ENCODE results near the gene PPA2. TPM values are rescaled to one million over a fixed set of nuclear protein-coding genes. Genes with fewer than 3 reads are reported as not detected.

The PPA2 gene
- total and polyA plus RNA-seq, 2 experiments from 2014 or later = 58.4 to 63.7 TPM

DNA sequence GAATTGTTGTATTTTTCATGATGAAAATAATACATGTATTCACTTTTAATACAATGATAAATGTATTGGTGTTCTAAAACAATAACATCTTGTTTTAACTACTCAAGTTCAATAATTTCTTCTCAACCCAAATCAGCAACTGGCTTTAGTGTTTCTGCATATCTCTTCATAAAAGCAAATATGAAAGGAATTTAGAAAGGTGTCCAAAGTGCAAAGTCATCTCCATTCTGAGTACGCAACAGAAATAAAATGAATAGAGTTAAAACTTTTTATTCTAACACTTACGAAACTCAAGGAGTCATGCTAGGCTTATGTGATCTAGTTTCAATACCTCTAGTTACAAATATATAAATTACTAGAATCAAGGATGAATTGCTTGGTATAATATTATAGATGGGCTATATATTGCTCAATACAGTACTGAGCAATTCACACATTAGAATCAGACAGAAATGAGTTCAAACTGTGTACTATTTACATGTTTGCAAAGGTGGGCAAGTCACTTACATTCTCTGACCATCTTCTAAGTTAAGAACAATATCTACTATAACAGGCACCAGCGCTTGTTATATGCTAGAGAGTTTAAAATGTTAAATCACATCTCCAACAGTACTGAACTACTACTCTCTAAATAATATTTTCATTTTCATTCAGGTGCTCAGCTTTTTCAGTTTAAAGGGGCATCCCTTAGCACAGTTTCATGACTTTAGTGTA lies 51.5 kb downstream of the PPA2 start:
- no peak for ATAC-seq
- H3K4me1 Mint-ChIP-seq = no peaks in the 10 kb centered on the region

More for the DNA sequence above, 51.5 kb downstream of the PPA2 start:
- Histone ChIP-seq H3K4me1 (ENCODE audit: insufficient read depth) (no peaks in the 10 kb centered on the region), H4K20me1 (replicated peaks; ENCODE audit: insufficient read depth) (no peaks in the 10 kb centered on the region; the same call in none of the 2 replicates), H3K27me3 (ENCODE audit: insufficient read depth) (no peaks in the 10 kb centered on the region), H2AFZ (no peak overlapping the region), H3K4me2 (no peak overlapping the region), H3K79me2 (replicated peaks; ENCODE audit: insufficient read depth) (no peaks in the 10 kb centered on the region), H3K27ac (ENCODE audit: low read depth) (no peak overlapping the region), H3F3A (replicated peaks; ENCODE audit: low read depth) (no peaks in the 10 kb centered on the region), H3K4me3 (no peak overlapping the region), H3K9me2 (ENCODE audit: insufficient read depth) (no peaks in the 10 kb centered on the region), H3K36me3 (ENCODE audit: insufficient read depth) (no peaks in the 10 kb centered on the region)
- Mint-ChIP-seq H3K27me3 (ENCODE audit: insufficient read depth, low read depth, poor library complexity) (peaks cover 1% of the 10 kb centered on the region), H3K9me3 (peaks cover 6% of the 10 kb centered on the region; the same call in 1 of the 3 replicates), H3K27ac (no peak overlapping the region), H3K4me3 (no peak overlapping the region), H3K36me3 (ENCODE audit: low read depth) (peaks cover 31% of the 10 kb centered on the region)
- no peak for DNase-seq (ENCODE audit: low spot score)
- TF ChIP-seq, protein P1, sequence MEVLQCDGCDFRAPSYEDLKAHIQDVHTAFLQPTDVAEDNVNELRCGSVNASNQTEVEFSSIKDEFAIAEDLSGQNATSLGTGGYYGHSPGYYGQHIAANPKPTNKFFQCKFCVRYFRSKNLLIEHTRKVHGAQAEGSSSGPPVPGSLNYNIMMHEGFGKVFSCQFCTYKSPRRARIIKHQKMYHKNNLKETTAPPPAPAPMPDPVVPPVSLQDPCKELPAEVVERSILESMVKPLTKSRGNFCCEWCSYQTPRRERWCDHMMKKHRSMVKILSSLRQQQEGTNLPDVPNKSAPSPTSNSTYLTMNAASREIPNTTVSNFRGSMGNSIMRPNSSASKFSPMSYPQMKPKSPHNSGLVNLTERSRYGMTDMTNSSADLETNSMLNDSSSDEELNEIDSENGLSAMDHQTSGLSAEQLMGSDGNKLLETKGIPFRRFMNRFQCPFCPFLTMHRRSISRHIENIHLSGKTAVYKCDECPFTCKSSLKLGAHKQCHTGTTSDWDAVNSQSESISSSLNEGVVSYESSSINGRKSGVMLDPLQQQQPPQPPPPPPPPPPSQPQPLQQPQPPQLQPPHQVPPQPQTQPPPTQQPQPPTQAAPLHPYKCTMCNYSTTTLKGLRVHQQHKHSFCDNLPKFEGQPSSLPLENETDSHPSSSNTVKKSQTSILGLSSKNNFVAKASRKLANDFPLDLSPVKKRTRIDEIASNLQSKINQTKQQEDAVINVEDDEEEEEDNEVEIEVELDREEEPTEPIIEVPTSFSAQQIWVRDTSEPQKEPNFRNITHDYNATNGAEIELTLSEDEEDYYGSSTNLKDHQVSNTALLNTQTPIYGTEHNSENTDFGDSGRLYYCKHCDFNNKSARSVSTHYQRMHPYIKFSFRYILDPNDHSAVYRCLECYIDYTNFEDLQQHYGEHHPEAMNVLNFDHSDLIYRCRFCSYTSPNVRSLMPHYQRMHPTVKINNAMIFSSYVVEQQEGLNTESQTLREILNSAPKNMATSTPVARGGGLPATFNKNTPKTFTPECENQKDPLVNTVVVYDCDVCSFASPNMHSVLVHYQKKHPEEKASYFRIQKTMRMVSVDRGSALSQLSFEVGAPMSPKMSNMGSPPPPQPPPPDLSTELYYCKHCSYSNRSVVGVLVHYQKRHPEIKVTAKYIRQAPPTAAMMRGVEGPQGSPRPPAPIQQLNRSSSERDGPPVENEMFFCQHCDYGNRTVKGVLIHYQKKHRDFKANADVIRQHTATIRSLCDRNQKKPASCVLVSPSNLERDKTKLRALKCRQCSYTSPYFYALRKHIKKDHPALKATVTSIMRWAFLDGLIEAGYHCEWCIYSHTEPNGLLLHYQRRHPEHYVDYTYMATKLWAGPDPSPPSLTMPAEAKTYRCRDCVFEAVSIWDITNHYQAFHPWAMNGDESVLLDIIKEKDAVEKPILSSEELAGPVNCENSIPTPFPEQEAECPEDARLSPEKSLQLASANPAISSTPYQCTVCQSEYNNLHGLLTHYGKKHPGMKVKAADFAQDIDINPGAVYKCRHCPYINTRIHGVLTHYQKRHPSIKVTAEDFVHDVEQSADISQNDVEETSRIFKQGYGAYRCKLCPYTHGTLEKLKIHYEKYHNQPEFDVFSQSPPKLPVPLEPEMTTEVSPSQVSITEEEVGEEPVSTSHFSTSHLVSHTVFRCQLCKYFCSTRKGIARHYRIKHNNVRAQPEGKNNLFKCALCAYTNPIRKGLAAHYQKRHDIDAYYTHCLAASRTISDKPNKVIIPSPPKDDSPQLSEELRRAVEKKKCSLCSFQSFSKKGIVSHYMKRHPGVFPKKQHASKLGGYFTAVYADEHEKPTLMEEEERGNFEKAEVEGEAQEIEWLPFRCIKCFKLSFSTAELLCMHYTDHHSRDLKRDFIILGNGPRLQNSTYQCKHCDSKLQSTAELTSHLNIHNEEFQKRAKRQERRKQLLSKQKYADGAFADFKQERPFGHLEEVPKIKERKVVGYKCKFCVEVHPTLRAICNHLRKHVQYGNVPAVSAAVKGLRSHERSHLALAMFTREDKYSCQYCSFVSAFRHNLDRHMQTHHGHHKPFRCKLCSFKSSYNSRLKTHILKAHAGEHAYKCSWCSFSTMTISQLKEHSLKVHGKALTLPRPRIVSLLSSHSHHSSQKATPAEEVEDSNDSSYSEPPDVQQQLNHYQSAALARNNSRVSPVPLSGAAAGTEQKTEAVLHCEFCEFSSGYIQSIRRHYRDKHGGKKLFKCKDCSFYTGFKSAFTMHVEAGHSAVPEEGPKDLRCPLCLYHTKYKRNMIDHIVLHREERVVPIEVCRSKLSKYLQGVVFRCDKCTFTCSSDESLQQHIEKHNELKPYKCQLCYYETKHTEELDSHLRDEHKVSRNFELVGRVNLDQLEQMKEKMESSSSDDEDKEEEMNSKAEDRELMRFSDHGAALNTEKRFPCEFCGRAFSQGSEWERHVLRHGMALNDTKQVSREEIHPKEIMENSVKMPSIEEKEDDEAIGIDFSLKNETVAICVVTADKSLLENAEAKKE (CRISPR knock-in tag; IDR thresholded peaks at IDR 0.05) = no peak
- TF ChIP-seq, protein P2, sequence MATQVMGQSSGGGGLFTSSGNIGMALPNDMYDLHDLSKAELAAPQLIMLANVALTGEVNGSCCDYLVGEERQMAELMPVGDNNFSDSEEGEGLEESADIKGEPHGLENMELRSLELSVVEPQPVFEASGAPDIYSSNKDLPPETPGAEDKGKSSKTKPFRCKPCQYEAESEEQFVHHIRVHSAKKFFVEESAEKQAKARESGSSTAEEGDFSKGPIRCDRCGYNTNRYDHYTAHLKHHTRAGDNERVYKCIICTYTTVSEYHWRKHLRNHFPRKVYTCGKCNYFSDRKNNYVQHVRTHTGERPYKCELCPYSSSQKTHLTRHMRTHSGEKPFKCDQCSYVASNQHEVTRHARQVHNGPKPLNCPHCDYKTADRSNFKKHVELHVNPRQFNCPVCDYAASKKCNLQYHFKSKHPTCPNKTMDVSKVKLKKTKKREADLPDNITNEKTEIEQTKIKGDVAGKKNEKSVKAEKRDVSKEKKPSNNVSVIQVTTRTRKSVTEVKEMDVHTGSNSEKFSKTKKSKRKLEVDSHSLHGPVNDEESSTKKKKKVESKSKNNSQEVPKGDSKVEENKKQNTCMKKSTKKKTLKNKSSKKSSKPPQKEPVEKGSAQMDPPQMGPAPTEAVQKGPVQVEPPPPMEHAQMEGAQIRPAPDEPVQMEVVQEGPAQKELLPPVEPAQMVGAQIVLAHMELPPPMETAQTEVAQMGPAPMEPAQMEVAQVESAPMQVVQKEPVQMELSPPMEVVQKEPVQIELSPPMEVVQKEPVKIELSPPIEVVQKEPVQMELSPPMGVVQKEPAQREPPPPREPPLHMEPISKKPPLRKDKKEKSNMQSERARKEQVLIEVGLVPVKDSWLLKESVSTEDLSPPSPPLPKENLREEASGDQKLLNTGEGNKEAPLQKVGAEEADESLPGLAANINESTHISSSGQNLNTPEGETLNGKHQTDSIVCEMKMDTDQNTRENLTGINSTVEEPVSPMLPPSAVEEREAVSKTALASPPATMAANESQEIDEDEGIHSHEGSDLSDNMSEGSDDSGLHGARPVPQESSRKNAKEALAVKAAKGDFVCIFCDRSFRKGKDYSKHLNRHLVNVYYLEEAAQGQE (IDR thresholded peaks at IDR 0.05; ENCODE audit: unreplicated experiment) = no peak
- no peak for TF ChIP-seq EZH2 (IDR thresholded peaks at IDR 0.05; ENCODE audit: low read depth, unreplicated experiment)
- no peak for TF ChIP-seq POLR2AphosphoS5 (IDR thresholded peaks at IDR 0.05; ENCODE audit: low read depth)
- TF ChIP-seq STAT1 (IDR thresholded peaks at IDR 0.05; ENCODE audit: unreplicated experiment) = no peak
- TF ChIP-seq NANOG (IDR thresholded peaks at IDR 0.05; ENCODE audit: borderline replicate concordance) = no peak
